GM06990 (cell line): ENCODE results near the gene USP13.

Experiments used
- DNase-seq: peaks from one replicate; pipeline ENCODE4 v3.0.0-alpha.2; 2011; ENCODE audit not compliant: insufficient read length; ENCODE audit errors: extremely low read depth
- H3K27me3 ChIP-seq: replicated peaks from 2 replicates; pipeline ENCODE4 v1.6.0; 2011; ENCODE audit warnings: low read length; ENCODE audit not compliant: control insufficient read depth, insufficient read depth
- H3K36me3 ChIP-seq: 2 replicates; pipeline ENCODE4 v1.5.1; 2011; ENCODE audit warnings: low read length; ENCODE audit not compliant: control insufficient read depth, insufficient read depth
- H3K4me3 ChIP-seq: replicated peaks from 2 replicates; pipeline ENCODE4 v1.5.1; 2011; ENCODE audit warnings: low read depth, mild to moderate bottlenecking, control low read depth, low read length
- TF ChIP-seq, protein P1 (sequence below): IDR thresholded peaks from 2 replicates; pipeline ENCODE4 v1.5.1; 2011; ENCODE audit warnings: low read length, control low read depth, mild to moderate bottlenecking, inconsistent platforms; ENCODE audit not compliant: insufficient read depth, poor library complexity, severe bottlenecking

USP13 gene

DNA sequence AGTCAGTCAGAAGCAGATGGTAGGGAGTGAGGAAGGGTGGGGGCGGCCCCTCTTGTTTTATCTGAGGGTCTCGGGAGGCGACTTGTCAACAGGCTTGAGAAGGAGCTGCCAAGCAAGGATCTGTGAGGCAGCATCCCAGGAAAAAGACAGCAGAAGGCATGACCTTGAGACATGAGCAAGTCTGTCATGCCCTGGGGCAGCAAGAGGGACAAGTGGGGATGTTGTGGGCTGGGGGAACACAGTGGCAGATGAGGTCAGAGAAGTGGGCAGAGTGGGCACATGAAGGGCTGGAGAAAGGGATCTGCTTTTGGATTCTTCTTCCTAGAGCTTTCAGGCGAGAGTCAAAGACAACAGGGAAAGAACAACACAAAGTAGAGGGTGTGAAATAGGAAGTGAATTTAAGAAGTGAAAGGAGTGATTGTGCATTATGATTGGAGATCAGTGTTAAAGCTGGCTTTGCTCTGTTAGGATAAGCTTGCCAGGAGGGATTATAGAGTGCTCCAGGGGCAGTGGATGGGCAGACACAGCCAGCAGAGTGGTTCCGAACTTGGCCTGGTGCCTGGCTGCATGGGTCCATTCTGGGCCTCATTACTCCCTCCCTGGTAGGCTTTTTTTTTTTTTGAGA is 73.3 kb downstream of the USP13 start:
- Histone ChIP-seq H3K36me3 (peaks cover 3% of the 10 kb centered on the region; the same call in 1 of the 2 replicates), H3K27me3 (no peaks in the 10 kb centered on the region), H3K4me3 (no peak overlapping the region)
- DNase-seq: no peak
- TF ChIP-seq, protein P1, sequence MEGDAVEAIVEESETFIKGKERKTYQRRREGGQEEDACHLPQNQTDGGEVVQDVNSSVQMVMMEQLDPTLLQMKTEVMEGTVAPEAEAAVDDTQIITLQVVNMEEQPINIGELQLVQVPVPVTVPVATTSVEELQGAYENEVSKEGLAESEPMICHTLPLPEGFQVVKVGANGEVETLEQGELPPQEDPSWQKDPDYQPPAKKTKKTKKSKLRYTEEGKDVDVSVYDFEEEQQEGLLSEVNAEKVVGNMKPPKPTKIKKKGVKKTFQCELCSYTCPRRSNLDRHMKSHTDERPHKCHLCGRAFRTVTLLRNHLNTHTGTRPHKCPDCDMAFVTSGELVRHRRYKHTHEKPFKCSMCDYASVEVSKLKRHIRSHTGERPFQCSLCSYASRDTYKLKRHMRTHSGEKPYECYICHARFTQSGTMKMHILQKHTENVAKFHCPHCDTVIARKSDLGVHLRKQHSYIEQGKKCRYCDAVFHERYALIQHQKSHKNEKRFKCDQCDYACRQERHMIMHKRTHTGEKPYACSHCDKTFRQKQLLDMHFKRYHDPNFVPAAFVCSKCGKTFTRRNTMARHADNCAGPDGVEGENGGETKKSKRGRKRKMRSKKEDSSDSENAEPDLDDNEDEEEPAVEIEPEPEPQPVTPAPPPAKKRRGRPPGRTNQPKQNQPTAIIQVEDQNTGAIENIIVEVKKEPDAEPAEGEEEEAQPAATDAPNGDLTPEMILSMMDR: no peak

- Histone ChIP-seq H3K36me3 (peaks cover 5% of the 10 kb centered on the region), H3K27me3 (no peaks in the 10 kb centered on the region), H3K4me3 (no peak overlapping the region)
- no peak for DNase-seq
- TF ChIP-seq, protein P1: no peak
Observed at GRCh38 chr3:179729086-179729485, 76.2 kb downstream of the USP13 start.

GRCh38 chr3:179729981-179730380 is 77.1 kb downstream of the USP13 start:
- Histone ChIP-seq H3K4me3 (no peak overlapping the region), H3K27me3 (no peaks in the 10 kb centered on the region), H3K36me3 (peaks cover 5% of the 10 kb centered on the region)
- DNase-seq: no peak
- TF ChIP-seq, protein P1: no peak

- TF ChIP-seq, protein P1: no peak
- H3K36me3 ChIP-seq: peaks cover 5% of the 10 kb centered on the region
Observed at GRCh38 chr3:179730506-179730905, 77.7 kb downstream of the USP13 start.

DNA sequence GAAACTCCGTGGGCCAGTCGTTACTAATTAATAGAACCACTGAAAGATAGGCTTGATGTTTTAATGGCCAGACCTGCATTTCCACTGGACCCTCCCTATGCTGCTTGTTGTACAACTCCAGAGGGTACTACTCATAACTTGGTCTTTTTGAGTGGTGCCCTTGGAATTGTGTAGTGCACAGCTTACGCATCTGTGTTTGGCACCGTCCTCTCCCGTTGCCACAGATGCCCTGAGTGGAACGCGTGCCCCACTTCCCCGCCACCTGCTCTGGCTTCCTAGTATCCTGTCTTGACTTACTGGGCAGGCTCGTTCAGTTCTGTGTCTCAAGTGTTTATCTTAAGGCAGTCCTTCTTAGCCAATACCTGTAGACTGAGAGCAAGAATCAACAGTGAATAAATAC is 78.7 kb downstream of the USP13 start:
- TF ChIP-seq, protein P1: no peak
- H3K36me3 ChIP-seq: peaks cover 5% of the 10 kb centered on the region

More at GRCh38 chr3:179730506-179730905, 77.7 kb downstream of the USP13 start:
- H3K4me3 ChIP-seq: no peak overlapping the region
- no peak for DNase-seq
- no peaks in the 10 kb centered on the region for H3K27me3 ChIP-seq

More for the DNA sequence above, 78.7 kb downstream of the USP13 start:
- Histone ChIP-seq H3K27me3 (no peaks in the 10 kb centered on the region), H3K4me3 (no peak overlapping the region)
- no peak for DNase-seq
